Fibroblast of skin of scalp (primary cell): Measurements from ENCODE around the gene ACAN.

ENCODE experiments used
- DNase-seq: peaks from one replicate; pipeline ENCODE4 v3.0.0-alpha.2; 2013

The ACAN gene

GRCh38 chr15:88802250-88802990 lies 816 bp upstream of the ACAN start:
- no peak for DNase-seq

GRCh38 chr15:88802991-88803240 lies 320 bp upstream of the ACAN start:
- no peak for DNase-seq

- no peak for DNase-seq
These were observed 648 bp downstream of the ACAN start for GRCh38 chr15:88803920-88804247.

GRCh38 chr15:88804257-88804656 lies 1.0 kb downstream of the ACAN start:
- peak; percentile 31 for DNase-seq

- DNase-seq, result no peak
These were observed 2.0 kb downstream of the ACAN start for GRCh38 chr15:88805031-88805780.

GRCh38 chr15:88810446-88810845 lies 7.2 kb downstream of the ACAN start:
- DNase-seq, result peak; percentile 59

GRCh38 chr15:88812133-88812532 lies 8.9 kb downstream of the ACAN start:
- DNase-seq, result peak; percentile 37

- DNase-seq, result no peak
These were observed 10.7 kb downstream of the ACAN start for GRCh38 chr15:88813960-88814359.

- no peak for DNase-seq
These were observed 11.2 kb downstream of the ACAN start for GRCh38 chr15:88814393-88814792.

- DNase-seq, result no peak
These were observed 15.7 kb downstream of the ACAN start for GRCh38 chr15:88818920-88819319.

GRCh38 chr15:88821993-88822392 lies 18.8 kb downstream of the ACAN start:
- no peak for DNase-seq

GRCh38 chr15:88828791-88829190 lies 25.6 kb downstream of the ACAN start:
- DNase-seq, result peak; percentile 48

- peak; percentile 52 for DNase-seq
These were observed 26.8 kb downstream of the ACAN start for GRCh38 chr15:88830016-88830415.

- peak; percentile 61 for DNase-seq
These were observed 29.8 kb downstream of the ACAN start for GRCh38 chr15:88832820-88833730.

GRCh38 chr15:88833731-88834100 lies 30.5 kb downstream of the ACAN start:
- DNase-seq, result peak; percentile 48

GRCh38 chr15:88834211-88834812 lies 31.1 kb downstream of the ACAN start:
- DNase-seq, result peak; percentile 85

- peak; percentile 31 for DNase-seq
These were observed 31.9 kb downstream of the ACAN start for GRCh38 chr15:88835119-88835518.

GRCh38 chr15:88835646-88836045 lies 32.4 kb downstream of the ACAN start:
- peak; percentile 67 for DNase-seq

GRCh38 chr15:88838667-88839066 lies 35.4 kb downstream of the ACAN start:
- DNase-seq, result no peak

GRCh38 chr15:88839146-88839545 lies 35.9 kb downstream of the ACAN start:
- no peak for DNase-seq

- no peak for DNase-seq
These were observed 36.7 kb downstream of the ACAN start for GRCh38 chr15:88839961-88840360.

- peak; percentile 72 for DNase-seq
These were observed 38.0 kb downstream of the ACAN start for GRCh38 chr15:88841236-88841635.

- no peak for DNase-seq
These were observed 38.9 kb downstream of the ACAN start for GRCh38 chr15:88842156-88842555.
